ENCODE measurements around the gene MRPS9.

GRCh38 chr2:105102001-105102400 is 64.1 kb downstream of the MRPS9 start:
- TF ChIP-seq CTCF (IDR thresholded peaks at IDR 0.05) (no peak), POLR2A (IDR thresholded peaks at IDR 0.05) (no peak)

All from testis (tissue), 2 donors.